Activated naive CD4-positive, alpha-beta T cell treated with anti-CD3 and anti-CD28 coated beads, Interleukin-2, amount 10 ng/mL, durations not matched to agents 7 days and 5 days (primary cell): Measurements from ENCODE around the gene C5AR1.
"Not testable (repeated sequence)": the region's sequence is repeated elsewhere in the genome, so short reads cannot be mapped to it uniquely, and the experiment has no call there.

ENCODE experiments used
- CTCF ChIA-PET: fragments of 350-600 bp; sonication (Branson Sonifier 250); formaldehyde crosslinking; loops from one replicate; lab custom pipeline; 2021; ENCODE audit warnings: antibody characterized with exemption; lab: Charles Lee
- DNase-seq: peaks from one replicate; pipeline ENCODE4 v3.0.0-alpha.2; 2020
- H3K27ac Mint-ChIP-seq: one replicate; pipeline ENCODE4 v1.8.0; 2021; ENCODE audit warnings: mild to moderate bottlenecking, moderate library complexity, mixed read lengths
- H3K27me3 Mint-ChIP-seq: one replicate; pipeline ENCODE4 v1.8.0; 2021; ENCODE audit warnings: mild to moderate bottlenecking, mixed read lengths
- H3K36me3 Mint-ChIP-seq: one replicate; pipeline ENCODE4 v1.8.0; 2021; ENCODE audit warnings: mixed read lengths
- H3K4me1 Mint-ChIP-seq: one replicate; pipeline ENCODE4 v1.8.0; 2021; ENCODE audit warnings: mixed read lengths
- H3K4me3 Mint-ChIP-seq: one replicate; pipeline ENCODE4 v1.8.0; 2021; ENCODE audit warnings: mild to moderate bottlenecking, moderate library complexity, mixed read lengths
- H3K9me3 Mint-ChIP-seq: one replicate; pipeline ENCODE4 v1.8.0; 2021; ENCODE audit warnings: mixed read lengths

C5AR1 gene

DNA sequence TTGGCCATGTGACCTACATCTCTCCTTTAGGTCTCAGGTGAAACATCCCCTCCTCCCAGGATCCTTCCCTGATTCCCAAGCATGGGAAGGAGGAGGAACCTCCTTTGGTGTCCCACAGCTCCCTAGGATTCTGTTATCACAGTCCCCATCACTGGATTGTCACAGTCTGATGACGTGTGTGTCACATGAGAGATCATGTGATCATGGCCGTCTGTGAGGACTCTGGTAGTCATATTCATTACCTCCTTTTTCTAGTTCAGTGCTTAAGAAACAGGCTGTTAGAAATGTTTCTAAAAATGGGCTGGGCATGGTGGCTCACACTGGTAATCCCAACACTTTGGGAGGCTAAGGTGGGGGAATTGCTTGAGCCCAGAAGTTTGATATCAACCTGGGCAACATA is 42.4 kb downstream of the C5AR1 start:
- no peak overlapping the region for H3K4me3 Mint-ChIP-seq
- CTCF ChIA-PET = interaction anchor here (0.6 kb wide), 1 partner anchor 156 kb away, joined by 3 read pairs; no protein-coding TSS in a partner anchor
- no peaks in the 10 kb centered on the region for H3K9me3 Mint-ChIP-seq
- H3K27ac Mint-ChIP-seq = no peak overlapping the region
- H3K36me3 Mint-ChIP-seq = peaks cover 24% of the 10 kb centered on the region
- H3K27me3 Mint-ChIP-seq = no peaks in the 10 kb centered on the region
- peaks cover 35% of the 10 kb centered on the region for H3K4me1 Mint-ChIP-seq
- DNase-seq = no peak

GRCh38 chr19:47353307-47353712 is 43.6 kb downstream of the C5AR1 start:
- H3K4me3 Mint-ChIP-seq = no peak overlapping the region
- CTCF ChIA-PET = no interaction called here
- H3K9me3 Mint-ChIP-seq = no peaks in the 10 kb centered on the region
- no peak overlapping the region for H3K27ac Mint-ChIP-seq
- peaks cover 35% of the 10 kb centered on the region for H3K4me1 Mint-ChIP-seq
- H3K36me3 Mint-ChIP-seq = peaks cover 32% of the 10 kb centered on the region
- no peaks in the 10 kb centered on the region for H3K27me3 Mint-ChIP-seq
- no peak for DNase-seq

DNA sequence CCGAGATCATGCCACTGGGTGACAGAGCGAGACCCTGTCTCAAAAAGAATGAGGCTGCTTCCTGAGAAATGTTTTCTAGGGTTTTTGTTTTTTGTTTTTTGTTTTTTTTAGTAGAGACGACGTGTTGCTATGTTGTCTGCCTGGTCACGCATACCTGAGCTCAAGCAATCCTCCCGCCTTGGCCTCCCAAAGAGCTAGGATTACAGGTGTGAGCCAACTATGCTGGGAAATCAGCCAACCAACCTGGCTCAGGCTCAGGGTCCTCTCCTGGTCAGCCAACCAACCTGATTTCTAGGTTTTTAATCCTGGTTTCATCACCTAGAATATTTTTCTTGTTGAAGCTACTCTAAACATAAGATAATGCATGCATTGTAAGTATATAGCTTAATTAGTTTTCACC is 47.2 kb downstream of the C5AR1 start:
- CTCF ChIA-PET = interaction anchor here (1.0 to 1.4 kb wide), 2 partner anchors 8 to 71 kb away, joined by 3 to 4 read pairs; partner anchors contain the start of gene DHX34
- no peak for DNase-seq
- Mint-ChIP-seq H3K27ac (no peak overlapping the region), H3K27me3 (no peaks in the 10 kb centered on the region), H3K4me3 (no peak overlapping the region), H3K4me1 (peaks cover 8% of the 10 kb centered on the region), H3K36me3 (peaks cover 46% of the 10 kb centered on the region), H3K9me3 (no peaks in the 10 kb centered on the region)

DNA sequence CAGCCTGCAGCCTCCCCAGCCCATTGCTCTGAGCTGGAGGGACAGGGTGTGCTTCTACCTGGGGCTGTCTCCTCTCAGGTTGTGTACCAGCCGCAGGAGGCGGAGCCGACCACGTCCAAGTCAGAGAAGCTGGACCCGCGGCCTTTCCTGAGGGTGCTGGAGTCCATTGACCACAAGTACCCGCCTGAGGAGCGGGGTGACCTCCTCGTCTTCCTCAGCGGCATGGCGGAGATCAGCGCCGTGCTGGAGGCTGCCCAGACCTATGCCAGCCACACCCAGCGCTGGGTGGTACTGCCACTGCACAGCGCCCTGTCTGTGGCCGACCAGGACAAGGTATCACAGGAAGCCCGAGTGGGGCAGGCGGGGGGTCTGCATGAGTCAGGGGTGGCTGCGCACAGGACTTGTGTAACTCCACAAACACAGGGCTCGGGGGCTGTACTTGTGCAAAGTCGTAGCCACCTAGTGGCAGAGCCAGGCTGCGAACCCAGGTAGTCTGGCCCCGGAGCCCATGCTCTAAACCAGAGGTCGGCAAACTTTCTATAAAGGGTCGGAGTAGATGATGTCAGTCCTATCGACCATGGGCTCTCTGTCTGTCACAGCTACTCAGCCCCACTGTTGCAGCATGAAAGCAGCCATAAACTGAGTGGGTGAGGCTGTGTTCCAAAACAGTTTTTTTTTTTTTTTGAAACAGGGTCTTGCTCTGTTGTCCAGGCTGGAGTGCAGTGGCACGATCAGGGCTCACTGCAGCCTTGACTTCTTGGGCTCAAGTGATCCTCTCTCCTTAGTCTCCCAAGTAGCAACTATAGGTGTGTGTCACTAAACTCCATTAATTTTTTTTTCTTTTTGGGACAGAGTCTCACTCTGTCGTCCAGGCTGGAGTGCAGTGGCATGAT is 48.4 kb downstream of the C5AR1 start:
- Mint-ChIP-seq H3K4me3 (no peak overlapping the region), H3K4me1 (no peaks in the 10 kb centered on the region), H3K27ac (no peak overlapping the region), H3K9me3 (no peaks in the 10 kb centered on the region), H3K27me3 (no peaks in the 10 kb centered on the region), H3K36me3 (peaks cover 45% of the 10 kb centered on the region)
- CTCF ChIA-PET = interaction anchor here (1.0 to 1.4 kb wide), 3 partner anchors 8 to 70 kb away, joined by 3 to 4 read pairs (median 3); partner anchors contain the start of gene DHX34
- no peak for DNase-seq

- Mint-ChIP-seq H3K36me3 (peaks cover 46% of the 10 kb centered on the region), H3K4me3 (no peak overlapping the region), H3K9me3 (no peaks in the 10 kb centered on the region), H3K4me1 (no peaks in the 10 kb centered on the region), H3K27ac (no peak overlapping the region), H3K27me3 (no peaks in the 10 kb centered on the region)
- CTCF ChIA-PET = interaction anchor here (0.9 kb wide), 1 partner anchor 348 kb away, joined by 4 read pairs; no protein-coding TSS in a partner anchor
- no peak for DNase-seq
Measured at GRCh38 chr19:47358936-47359335, 49.3 kb downstream of the C5AR1 start.

- CTCF ChIA-PET = no interaction called here
- H3K27ac Mint-ChIP-seq = no peak overlapping the region
- H3K9me3 Mint-ChIP-seq = no peaks in the 10 kb centered on the region
- no peaks in the 10 kb centered on the region for H3K27me3 Mint-ChIP-seq
- no peak overlapping the region for H3K4me3 Mint-ChIP-seq
- peaks cover 44% of the 10 kb centered on the region for H3K36me3 Mint-ChIP-seq
- DNase-seq = no peak
- no peaks in the 10 kb centered on the region for H3K4me1 Mint-ChIP-seq
Measured at GRCh38 chr19:47362321-47362720, 52.7 kb downstream of the C5AR1 start.

DNA sequence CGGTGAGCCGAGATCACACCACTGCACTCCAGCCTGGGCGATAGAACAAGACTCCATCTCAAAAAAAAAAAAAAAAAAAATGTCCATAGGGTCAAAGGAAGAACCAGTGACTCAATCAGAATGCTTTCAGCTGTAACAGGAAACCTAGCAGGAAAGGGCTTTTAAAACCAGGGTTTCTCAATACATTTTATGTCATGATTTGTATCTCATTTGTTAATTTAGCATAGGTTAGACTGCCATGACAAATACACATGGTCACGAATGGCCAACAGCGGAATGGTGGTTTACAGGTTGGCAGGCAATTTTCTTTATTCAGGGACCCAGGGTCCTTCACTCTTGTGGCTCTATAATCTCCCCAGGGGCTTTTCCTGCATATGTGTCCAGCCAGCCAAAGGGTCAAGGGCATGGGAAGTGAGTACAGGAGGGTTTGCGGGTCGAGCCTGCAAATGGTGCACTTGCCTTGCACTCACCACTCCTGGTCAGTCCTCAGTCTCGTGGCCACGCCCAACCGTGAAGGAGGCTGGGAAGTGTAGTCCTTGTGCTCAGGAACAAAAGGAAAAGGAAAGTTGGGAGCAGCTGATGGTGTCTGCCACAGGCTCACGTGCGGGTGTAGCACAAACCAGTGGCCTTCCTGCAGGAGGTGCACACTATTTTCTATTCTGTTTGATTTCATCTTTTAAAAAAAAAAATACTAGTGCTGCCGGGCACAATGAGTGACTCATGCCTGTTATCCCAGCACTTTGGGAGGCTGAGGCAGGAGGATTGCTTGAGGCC is 54.3 kb downstream of the C5AR1 start:
- no peaks in the 10 kb centered on the region for H3K9me3 Mint-ChIP-seq
- peaks cover 37% of the 10 kb centered on the region for H3K36me3 Mint-ChIP-seq
- no peak overlapping the region for H3K4me3 Mint-ChIP-seq
- no peaks in the 10 kb centered on the region for H3K27me3 Mint-ChIP-seq
- no peak for DNase-seq
- CTCF ChIA-PET = no interaction called here
- no peak overlapping the region for H3K27ac Mint-ChIP-seq
- no peaks in the 10 kb centered on the region for H3K4me1 Mint-ChIP-seq

DNA sequence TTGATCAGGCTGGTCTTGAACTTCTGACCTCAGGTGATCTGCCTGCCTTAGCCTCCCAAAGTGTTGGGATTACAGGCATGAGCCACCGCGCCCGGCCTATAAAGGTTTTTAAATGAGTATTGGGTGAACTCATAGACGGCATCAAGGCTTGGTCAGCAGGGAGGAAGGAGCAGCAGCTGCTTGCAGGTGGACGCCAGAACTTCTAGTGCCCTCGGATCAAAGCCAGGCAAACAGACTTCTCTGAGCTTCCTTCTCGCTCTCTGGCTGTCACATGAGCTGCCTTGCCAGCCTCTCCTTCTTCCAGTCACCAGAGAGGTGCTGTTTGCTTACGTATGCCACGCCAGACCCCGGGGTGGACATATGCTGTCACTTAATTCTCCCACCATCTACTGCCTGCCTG is 55.8 kb downstream of the C5AR1 start:
- not testable (repeated sequence) for DNase-seq, H3K9me3 Mint-ChIP-seq, H3K4me3 Mint-ChIP-seq, H3K4me1 Mint-ChIP-seq, H3K27me3 Mint-ChIP-seq, H3K27ac Mint-ChIP-seq
- CTCF ChIA-PET = interaction anchor here (1.5 kb wide), 1 partner anchor 26 kb away, joined by 5 read pairs; no protein-coding TSS in a partner anchor
- peaks cover 33% of the 10 kb centered on the region for H3K36me3 Mint-ChIP-seq

DNA sequence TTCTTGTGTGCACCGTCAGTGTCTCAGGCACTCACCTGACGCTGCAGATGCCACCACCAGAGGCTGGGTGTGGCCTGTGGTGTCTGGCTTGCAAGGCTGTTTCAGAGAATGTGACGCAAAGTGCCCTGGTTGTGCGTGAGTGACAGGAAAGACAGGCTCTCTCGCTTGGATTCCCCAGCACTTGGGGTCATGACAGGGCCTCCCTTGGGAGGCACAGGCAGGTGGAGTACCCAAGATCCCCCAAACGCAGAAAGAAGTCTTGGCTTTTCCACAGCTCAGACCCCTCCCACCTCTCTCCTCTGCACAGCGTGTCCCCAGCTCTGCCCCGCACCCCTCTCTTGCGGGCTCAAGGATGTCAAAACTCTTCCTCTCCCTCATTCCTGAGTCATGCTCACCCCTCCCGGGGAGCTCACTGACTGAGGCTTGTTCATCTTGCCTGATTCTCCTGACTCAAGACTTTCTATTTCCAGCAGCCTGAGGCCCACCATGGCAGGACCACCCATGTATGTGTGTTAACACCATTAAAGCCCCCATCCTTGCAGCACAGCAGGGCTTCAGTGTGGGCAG is 60.5 kb downstream of the C5AR1 start:
- no peak for DNase-seq
- Mint-ChIP-seq H3K9me3 (no peaks in the 10 kb centered on the region), H3K36me3 (peaks cover 15% of the 10 kb centered on the region), H3K4me1 (no peaks in the 10 kb centered on the region), H3K27me3 (no peaks in the 10 kb centered on the region), H3K4me3 (no peak overlapping the region), H3K27ac (no peak overlapping the region)
- CTCF ChIA-PET = no interaction called here

- CTCF ChIA-PET = no interaction called here
- no peak overlapping the region for H3K4me3 Mint-ChIP-seq
- DNase-seq = no peak
- no peaks in the 10 kb centered on the region for H3K9me3 Mint-ChIP-seq
- no peaks in the 10 kb centered on the region for H3K27me3 Mint-ChIP-seq
- H3K36me3 Mint-ChIP-seq = peaks cover 15% of the 10 kb centered on the region
- H3K4me1 Mint-ChIP-seq = no peaks in the 10 kb centered on the region
- H3K27ac Mint-ChIP-seq = no peak overlapping the region
Measured at GRCh38 chr19:47371261-47371660, 61.6 kb downstream of the C5AR1 start.
